ENCODE measurements around the gene FGF5.
"Not testable (repeated sequence)": the region's sequence is repeated elsewhere in the genome, so short reads cannot be mapped to it uniquely, and the experiment has no call there.

The FGF5 gene

GRCh38 chr4:80243274-80244018 is 23.0 kb upstream of the FGF5 start:
- H2AFZ ChIP-seq (ENCODE audit: low read depth): no peak overlapping the region
- no peak overlapping the region for H3K4me3 ChIP-seq (IDR thresholded peaks at IDR 0.05; ENCODE audit: insufficient read depth, low read depth, low read length)

GRCh38 chr4:80247484-80247883 is 19.0 kb upstream of the FGF5 start:
- not testable (repeated sequence) for H4K20me1 ChIP-seq (ENCODE audit: insufficient read depth)

More at GRCh38 chr4:80243274-80244018, 23.0 kb upstream of the FGF5 start:
- no peaks in the 10 kb centered on the region for H3K4me1 ChIP-seq (ENCODE audit: low read depth, poor library complexity, severe bottlenecking)
- H3K27me3 ChIP-seq (ENCODE audit: insufficient read depth, low read depth): no peaks in the 10 kb centered on the region
- TF ChIP-seq CTCF (conservative IDR thresholded peaks at IDR 0.05; ENCODE audit: low read depth, low read length): no peak
- no peaks in the 10 kb centered on the region for H3K36me3 ChIP-seq (ENCODE audit: insufficient read depth)
- H4K20me1 ChIP-seq (ENCODE audit: insufficient read depth): no peaks in the 10 kb centered on the region
- no peaks in the 10 kb centered on the region for H3K79me2 ChIP-seq (ENCODE audit: insufficient read depth, low read depth)
- no peak overlapping the region for H3K27ac ChIP-seq
- no peak overlapping the region for H3K9ac ChIP-seq
- H3K4me2 ChIP-seq: no peak overlapping the region

GRCh38 chr4:80249144-80249543 is 17.3 kb upstream of the FGF5 start:
- Histone ChIP-seq H4K20me1 (ENCODE audit: insufficient read depth) (no peaks in the 10 kb centered on the region), H3K4me2 (no peak overlapping the region), H3K79me2 (ENCODE audit: insufficient read depth, low read depth) (no peaks in the 10 kb centered on the region), H3K27me3 (ENCODE audit: insufficient read depth, low read depth) (no peaks in the 10 kb centered on the region), H3K27ac (no peak overlapping the region), H3K36me3 (ENCODE audit: insufficient read depth) (no peaks in the 10 kb centered on the region), H3K9ac (no peak overlapping the region), H3K4me1 (ENCODE audit: low read depth, poor library complexity, severe bottlenecking) (no peaks in the 10 kb centered on the region), H3K4me3 (IDR thresholded peaks at IDR 0.05; ENCODE audit: insufficient read depth, low read depth, low read length) (no peak overlapping the region), H2AFZ (ENCODE audit: low read depth) (no peak overlapping the region)
- TF ChIP-seq CTCF (conservative IDR thresholded peaks at IDR 0.05; ENCODE audit: low read depth, low read length): no peak

More at GRCh38 chr4:80247484-80247883, 19.0 kb upstream of the FGF5 start:
- not testable (repeated sequence) for H3K4me3 ChIP-seq (IDR thresholded peaks at IDR 0.05; ENCODE audit: insufficient read depth, low read depth, low read length); H3K4me2 ChIP-seq; H3K27ac ChIP-seq; H3K79me2 ChIP-seq (ENCODE audit: insufficient read depth, low read depth); H3K36me3 ChIP-seq (ENCODE audit: insufficient read depth); H2AFZ ChIP-seq (ENCODE audit: low read depth); H3K9ac ChIP-seq; H3K27me3 ChIP-seq (ENCODE audit: insufficient read depth, low read depth); H3K4me1 ChIP-seq (ENCODE audit: low read depth, poor library complexity, severe bottlenecking)

GRCh38 chr4:80252427-80252826 is 14.0 kb upstream of the FGF5 start:
- H3K79me2 ChIP-seq (ENCODE audit: insufficient read depth, low read depth): no peaks in the 10 kb centered on the region
- H3K4me1 ChIP-seq (ENCODE audit: low read depth, poor library complexity, severe bottlenecking): no peaks in the 10 kb centered on the region
- TF ChIP-seq CTCF (conservative IDR thresholded peaks at IDR 0.05; ENCODE audit: low read depth, low read length): no peak
- H2AFZ ChIP-seq (ENCODE audit: low read depth): no peak overlapping the region
- no peaks in the 10 kb centered on the region for H3K27me3 ChIP-seq (ENCODE audit: insufficient read depth, low read depth)
- H3K4me2 ChIP-seq: no peak overlapping the region
- no peak overlapping the region for H3K27ac ChIP-seq
- H3K9ac ChIP-seq: no peak overlapping the region
- H4K20me1 ChIP-seq (ENCODE audit: insufficient read depth): no peaks in the 10 kb centered on the region
- no peaks in the 10 kb centered on the region for H3K36me3 ChIP-seq (ENCODE audit: insufficient read depth)
- H3K4me3 ChIP-seq (IDR thresholded peaks at IDR 0.05; ENCODE audit: insufficient read depth, low read depth, low read length): no peak overlapping the region

- no peaks in the 10 kb centered on the region for H3K27me3 ChIP-seq (ENCODE audit: insufficient read depth, low read depth)
- H3K36me3 ChIP-seq (ENCODE audit: insufficient read depth): no peaks in the 10 kb centered on the region
- no peak overlapping the region for H3K9ac ChIP-seq
- H3K4me3 ChIP-seq (IDR thresholded peaks at IDR 0.05; ENCODE audit: insufficient read depth, low read depth, low read length): no peak overlapping the region
- no peak overlapping the region for H3K4me2 ChIP-seq
- no peak overlapping the region for H2AFZ ChIP-seq (ENCODE audit: low read depth)
- no peaks in the 10 kb centered on the region for H3K4me1 ChIP-seq (ENCODE audit: low read depth, poor library complexity, severe bottlenecking)
- H3K79me2 ChIP-seq (ENCODE audit: insufficient read depth, low read depth): no peaks in the 10 kb centered on the region
- H4K20me1 ChIP-seq (ENCODE audit: insufficient read depth): no peaks in the 10 kb centered on the region
- no peak overlapping the region for H3K27ac ChIP-seq
- TF ChIP-seq CTCF (conservative IDR thresholded peaks at IDR 0.05; ENCODE audit: low read depth, low read length): no peak
Observed at GRCh38 chr4:80252953-80253352, 13.5 kb upstream of the FGF5 start.

Data from KMS-11 (cell line).